GM12878 (cell line): Measurements from ENCODE around the gene PTEN. TPM values are rescaled to one million over a fixed set of nuclear protein-coding genes. Genes with fewer than 3 reads are reported as not detected.

Source experiments
- ATAC-seq: fragments of 200-7000 bp; cut with Tn5 transposase; 3 replicates; pipeline ENCODE4 v1.9.1; 2020; ENCODE audit warnings: mild to moderate bottlenecking, moderate library complexity
- BruUV-seq: library from RNA; stranded (reverse); fragments of 400-500 nt; replicated peaks from 2 replicates; lab custom pipeline; 2021; lab: Mats Ljungman, UMichigan
- CTCF ChIA-PET: fragments of 300-600 bp; sonication (Branson Sonifier 250); formaldehyde crosslinking; extraction: SDS; loops from one replicate; lab custom pipeline; 2021; ENCODE audit warnings: inconsistent platforms; lab: Yijun Ruan, JAX
- POLR2A ChIA-PET: fragments of 350-600 bp; formaldehyde crosslinking; extraction: SDS; loops from one replicate; lab custom pipeline; 2021; ENCODE audit warnings: inconsistent platforms; lab: Charles Lee
- RAD21 ChIA-PET: fragments of 300-600 bp; sonication (Branson Sonifier 250); formaldehyde crosslinking; loops from one replicate; lab custom pipeline; 2023; ENCODE audit warnings: antibody characterized with exemption; ENCODE audit not compliant: unreplicated experiment; lab: Charles Lee
- SMC1A ChIA-PET: fragments of 300-600 bp; sonication (Branson Sonifier 250); formaldehyde crosslinking; loops from one replicate; lab custom pipeline; 2023; ENCODE audit not compliant: unreplicated experiment, uncharacterized antibody; lab: Charles Lee
- DNase-seq: peaks from one replicate; pipeline ENCODE4 v3.0.0-alpha.2; 2011; ENCODE audit warnings: low read depth, low spot score
- FAIRE-seq: peaks from 3 replicates; lab custom pipeline; 2011; peaks lifted over from hg19 to GRCh38; lab: Jason Lieb, UNC
- H2AFZ ChIP-seq: 2 replicates; pipeline ENCODE4 v1.6.0; 2011; ENCODE audit warnings: low read depth, low read length, control low read depth; ENCODE audit not compliant: control insufficient read depth
- H3K27ac ChIP-seq: 2 replicates; pipeline ENCODE4 v1.5.1; 2011; ENCODE audit warnings: control low read depth; ENCODE audit not compliant: control insufficient read depth, insufficient read depth
- H3K27me3 ChIP-seq, 2 experiments: replicated peaks in 1 of 2; 2 replicates each; pipeline versions ENCODE4 v1.6.0 to v1.6.1; 2011; ENCODE audit warnings: low read length in 1 of 2; ENCODE audit not compliant: control insufficient read depth in 2 of 2, insufficient read depth in 2 of 2
- H3K36me3 ChIP-seq, 2 experiments: 2 replicates each; pipeline ENCODE4 v1.5.1; 2011; ENCODE audit warnings: low read length in 1 of 2; ENCODE audit not compliant: control insufficient read depth in 2 of 2, insufficient read depth in 2 of 2
- H3K4me1 ChIP-seq: 2 replicates; pipeline ENCODE4 v1.6.1; 2011; ENCODE audit warnings: mild to moderate bottlenecking, low read length, moderate library complexity, mixed read lengths; ENCODE audit not compliant: control insufficient read depth, insufficient read depth
- H3K4me2 ChIP-seq: 2 replicates; pipeline ENCODE4 v1.6.0; 2011; ENCODE audit warnings: control low read depth; ENCODE audit not compliant: control insufficient read depth, insufficient read depth
- H3K4me3 ChIP-seq: fragments of 200-600 bp; sonication (generic); 2 replicates; pipeline ENCODE4 v1.5.1; 2016
- H3K79me2 ChIP-seq: 2 replicates; pipeline ENCODE4 v1.6.0; 2011; ENCODE audit warnings: low read length; ENCODE audit not compliant: control insufficient read depth, insufficient read depth
- H3K9ac ChIP-seq: 2 replicates; pipeline ENCODE4 v1.8.0; 2011; ENCODE audit warnings: low read length, control low read depth, mixed read lengths; ENCODE audit not compliant: control insufficient read depth, insufficient read depth
- H3K9me3 ChIP-seq: replicated peaks from 3 replicates; pipeline ENCODE4 v1.5.1; 2011; ENCODE audit warnings: mild to moderate bottlenecking, low read length; ENCODE audit not compliant: control insufficient read depth, insufficient read depth
- H4K20me1 ChIP-seq: 2 replicates; pipeline ENCODE4 v1.6.0; 2011; ENCODE audit not compliant: control insufficient read depth, insufficient read depth
- ASH2L ChIP-seq: fragments of 300-600, 200-600 bp; sonication (generic); IDR thresholded peaks from 2 replicates; pipeline ENCODE4 v1.6.1; 2017; ENCODE audit warnings: low read depth, mild to moderate bottlenecking, borderline replicate concordance
- CBX5 ChIP-seq: sonication (generic); IDR thresholded peaks from 2 replicates; pipeline ENCODE4 v1.6.1; 2016; ENCODE audit warnings: low read depth, moderate library complexity, mild to moderate bottlenecking, inconsistent platforms
- CEBPB ChIP-seq, 2 experiments: fragments of 150-350 bp in 1 of 2; IDR thresholded peaks; 2 replicates each; pipeline ENCODE4 v1.6.1; 2012 to 2014; ENCODE audit warnings: low read depth in 2 of 2, low read length in 2 of 2, borderline replicate concordance in 1 of 2, inconsistent platforms in 1 of 2
- ETV6 ChIP-seq, 2 experiments: fragments of 450-650 bp in 1 of 2; IDR thresholded peaks in 1 of 2; conservative IDR thresholded peaks in 1 of 2; 2 replicates each; pipeline ENCODE4 v1.6.1; 2014; ENCODE audit warnings: antibody characterized with exemption in 1 of 2, borderline replicate concordance in 1 of 2, low read depth in 1 of 2, mild to moderate bottlenecking in 1 of 2, moderate library complexity in 1 of 2
- MYB ChIP-seq: fragments of 150-350 bp; IDR thresholded peaks from 2 replicates; pipeline ENCODE4 v1.6.1; 2014; ENCODE audit warnings: mild to moderate bottlenecking, low read depth, low read length, borderline replicate concordance
- RAD21 ChIP-seq: IDR thresholded peaks from 2 replicates; pipeline ENCODE4 v1.6.1; 2011; ENCODE audit warnings: mild to moderate bottlenecking, low read depth, low read length, moderate library complexity; ENCODE audit not compliant: insufficient read depth
- RBBP5 ChIP-seq: fragments of 200-600 bp; sonication (generic); conservative IDR thresholded peaks from 2 replicates; pipeline ENCODE4 v1.6.1; 2016
- RELA ChIP-seq: fragments of 450-650 bp; IDR thresholded peaks from 2 replicates; pipeline ENCODE4 v1.8.0; 2014; ENCODE audit warnings: borderline replicate concordance; ENCODE audit not compliant: partially characterized antibody
- SPI1 ChIP-seq: IDR thresholded peaks from 2 replicates; pipeline ENCODE4 v1.6.1; 2011; ENCODE audit warnings: low read depth, mild to moderate bottlenecking, low read length, moderate library complexity, borderline replicate concordance; ENCODE audit not compliant: insufficient read depth
- TCF12 ChIP-seq: IDR thresholded peaks from 2 replicates; pipeline ENCODE4 v1.6.1; 2011; ENCODE audit warnings: low read depth, mild to moderate bottlenecking, low read length
- TCF7 ChIP-seq: IDR thresholded peaks from 2 replicates; pipeline ENCODE4 v1.6.1; 2014; ENCODE audit warnings: antibody characterized with exemption, borderline replicate concordance
- WGBS: methylation state at CpG from one replicate; pipeline ENCODE4 v1.1.6; 2016; ENCODE audit warnings: low lambda C conversion rate; ENCODE audit not compliant: insufficient replicate concordance, insufficient coverage; ENCODE audit errors: missing lambda C conversion rate; 5-methylcytosine and 5-hydroxymethylcytosine counted together
- in situ Hi-C: fragments of 300-500 bp; cut with MboI; formaldehyde crosslinking; loops from 9 replicates; pipeline ENCODE4 v1.14.3; 2018; ENCODE audit warnings: mixed read lengths
- intact Hi-C: fragments of 100-400 bp; cut with micrococcal nuclease; formaldehyde crosslinking; loops from one replicate; pipeline ENCODE4 v1.14.2; 2022; ENCODE audit not compliant: unreplicated experiment
- polyA plus RNA-seq, 11 experiments: library from polyadenylated mRNA; depleted of rRNA in 4 of 11; unstranded in 6 of 11; stranded (reverse) in 5 of 11; fragments of >200 nt; fragmentation: Nextera tagmentation in 4 of 11; fragmentation: Illumina TruSeq in 1 of 11; extraction: Ambion mirVana in 4 of 11; extraction: Trizol in 1 of 11; gene quantifications; 1 replicate in 1 of 11; 2 replicates in 10 of 11; pipeline versions ENCODE4 v1.2.1 to v1.2.3, GENCODE V29; 2011 to 2016; ENCODE audit warnings: inconsistent platforms in 2 of 11, missing spikeins in 2 of 11, low read depth in 1 of 11
- total RNA-seq, 4 experiments: library from RNA; depleted of rRNA in 3 of 4; stranded (reverse); fragments of >200 nt in 3 of 4; fragmentation: Illumina TruSeq in 1 of 4; extraction: Trizol in 1 of 4; gene quantifications; 2 replicates each; pipeline versions ENCODE4 v1.2.1 to v1.2.3, GENCODE V29; 2013 to 2021
- TF ChIP-seq, protein P1 (sequence below): fragments of 450-650 bp; IDR thresholded peaks from 2 replicates; pipeline ENCODE4 v1.6.1; 2014; ENCODE audit warnings: mild to moderate bottlenecking
- TF ChIP-seq, protein P2 (sequence below): fragments of 450-650 bp; IDR thresholded peaks from 2 replicates; pipeline ENCODE4 v1.6.1; 2017; ENCODE audit warnings: mild to moderate bottlenecking, moderate library complexity
- TF ChIP-seq, protein P3 (sequence below): IDR thresholded peaks from 2 replicates; pipeline ENCODE4 v1.6.1; 2012; ENCODE audit warnings: low read depth, low read length, improper control_type of control experiment
- TF ChIP-seq, protein P4 (sequence below): fragments of 450-650 bp; formaldehyde crosslinking; IDR thresholded peaks from 2 replicates; pipeline ENCODE4 v1.4.0; 2020; ENCODE audit warnings: mild to moderate bottlenecking, moderate library complexity

PTEN gene
- total and polyA plus RNA-seq, 10 of the 15 experiments (the other 5 are each of a cell fraction or from before 2014, with no cell fraction given), result 26.1 to 175 (median 58.1) TPM

DNA sequence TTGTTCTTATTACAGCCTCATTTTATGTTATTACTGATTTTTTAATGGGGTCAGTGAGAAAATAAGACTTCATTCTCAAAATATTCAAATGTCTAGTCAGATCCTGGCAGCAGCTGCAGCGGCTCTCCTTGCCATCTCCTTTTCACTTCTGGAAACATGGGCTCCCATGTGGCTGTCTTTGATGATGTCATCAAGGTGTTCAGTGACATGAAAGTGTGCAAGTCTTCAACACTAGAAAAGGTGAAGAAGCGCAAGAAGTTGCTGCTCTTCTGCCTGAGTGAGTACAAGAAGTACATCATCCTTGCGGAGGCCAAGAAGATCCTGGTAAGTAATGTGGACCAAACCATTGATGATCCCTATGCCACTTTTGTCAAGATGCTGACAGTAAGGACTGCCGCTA lies 19.7 kb upstream of the PTEN start:
- Histone ChIP-seq H3K4me1 (peaks cover 3% of the 10 kb centered on the region), H3K4me3 (no peak overlapping the region), H4K20me1 (no peaks in the 10 kb centered on the region), H3K9ac (no peak overlapping the region), H3K79me2 (no peaks in the 10 kb centered on the region), H3K36me3 (no peaks in the 10 kb centered on the region), H3K27ac (no peak overlapping the region), H3K9me3 (no peaks in the 10 kb centered on the region; the same call in 2 of the 3 replicates), H3K4me2 (no peak overlapping the region), H2AFZ (no peak overlapping the region), H3K27me3 (no peaks in the 10 kb centered on the region)
- FAIRE-seq, result no peak
- intact Hi-C loops (no loop called here), in situ Hi-C loops (no loop called here)
- BruUV-seq, result no TSS peak
- DNase-seq, result no peak
- ChIA-PET CTCF (interaction anchor here (1.4 kb wide), 1 partner anchor 8 kb away, joined by 5 read pairs; no protein-coding TSS in a partner anchor), POLR2A (no interaction called here), RAD21 (interaction anchor here (1.0 kb wide), 1 partner anchor 16 kb away, joined by 3 read pairs; no protein-coding TSS in a partner anchor), SMC1A (no interaction called here)
- 96% methylated on average over 4 of the region's 4 CpGs for WGBS
- no peak for ATAC-seq
- TF ChIP-seq, protein P1, sequence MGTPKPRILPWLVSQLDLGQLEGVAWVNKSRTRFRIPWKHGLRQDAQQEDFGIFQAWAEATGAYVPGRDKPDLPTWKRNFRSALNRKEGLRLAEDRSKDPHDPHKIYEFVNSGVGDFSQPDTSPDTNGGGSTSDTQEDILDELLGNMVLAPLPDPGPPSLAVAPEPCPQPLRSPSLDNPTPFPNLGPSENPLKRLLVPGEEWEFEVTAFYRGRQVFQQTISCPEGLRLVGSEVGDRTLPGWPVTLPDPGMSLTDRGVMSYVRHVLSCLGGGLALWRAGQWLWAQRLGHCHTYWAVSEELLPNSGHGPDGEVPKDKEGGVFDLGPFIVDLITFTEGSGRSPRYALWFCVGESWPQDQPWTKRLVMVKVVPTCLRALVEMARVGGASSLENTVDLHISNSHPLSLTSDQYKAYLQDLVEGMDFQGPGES, result no peak
- TF ChIP-seq MYB (no peak), ASH2L (no peak), TCF12 (no peak), RBBP5 (no peak), SPI1 (no peak), ETV6 (conservative IDR thresholded peaks at IDR 0.05 in 1 of 2, IDR thresholded peaks at IDR 0.05 in 1 of 2; ENCODE audit: borderline replicate concordance in 1 of 2, low read depth in 1 of 2) (no peak), RAD21 (no peak), RELA (no peak), CEBPB (IDR thresholded peaks at IDR 0.05; ENCODE audit: borderline replicate concordance in 1 of 2, low read depth in 2 of 2, low read length in 2 of 2) (no peak), CBX5 (no peak), TCF7 (no peak)
- TF ChIP-seq, protein P2, sequence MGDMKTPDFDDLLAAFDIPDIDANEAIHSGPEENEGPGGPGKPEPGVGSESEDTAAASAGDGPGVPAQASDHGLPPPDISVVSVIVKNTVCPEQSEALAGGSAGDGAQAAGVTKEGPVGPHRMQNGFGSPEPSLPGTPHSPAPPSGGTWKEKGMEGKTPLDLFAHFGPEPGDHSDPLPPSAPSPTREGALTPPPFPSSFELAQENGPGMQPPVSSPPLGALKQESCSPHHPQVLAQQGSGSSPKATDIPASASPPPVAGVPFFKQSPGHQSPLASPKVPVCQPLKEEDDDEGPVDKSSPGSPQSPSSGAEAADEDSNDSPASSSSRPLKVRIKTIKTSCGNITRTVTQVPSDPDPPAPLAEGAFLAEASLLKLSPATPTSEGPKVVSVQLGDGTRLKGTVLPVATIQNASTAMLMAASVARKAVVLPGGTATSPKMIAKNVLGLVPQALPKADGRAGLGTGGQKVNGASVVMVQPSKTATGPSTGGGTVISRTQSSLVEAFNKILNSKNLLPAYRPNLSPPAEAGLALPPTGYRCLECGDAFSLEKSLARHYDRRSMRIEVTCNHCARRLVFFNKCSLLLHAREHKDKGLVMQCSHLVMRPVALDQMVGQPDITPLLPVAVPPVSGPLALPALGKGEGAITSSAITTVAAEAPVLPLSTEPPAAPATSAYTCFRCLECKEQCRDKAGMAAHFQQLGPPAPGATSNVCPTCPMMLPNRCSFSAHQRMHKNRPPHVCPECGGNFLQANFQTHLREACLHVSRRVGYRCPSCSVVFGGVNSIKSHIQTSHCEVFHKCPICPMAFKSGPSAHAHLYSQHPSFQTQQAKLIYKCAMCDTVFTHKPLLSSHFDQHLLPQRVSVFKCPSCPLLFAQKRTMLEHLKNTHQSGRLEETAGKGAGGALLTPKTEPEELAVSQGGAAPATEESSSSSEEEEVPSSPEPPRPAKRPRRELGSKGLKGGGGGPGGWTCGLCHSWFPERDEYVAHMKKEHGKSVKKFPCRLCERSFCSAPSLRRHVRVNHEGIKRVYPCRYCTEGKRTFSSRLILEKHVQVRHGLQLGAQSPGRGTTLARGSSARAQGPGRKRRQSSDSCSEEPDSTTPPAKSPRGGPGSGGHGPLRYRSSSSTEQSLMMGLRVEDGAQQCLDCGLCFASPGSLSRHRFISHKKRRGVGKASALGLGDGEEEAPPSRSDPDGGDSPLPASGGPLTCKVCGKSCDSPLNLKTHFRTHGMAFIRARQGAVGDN, result no peak
- TF ChIP-seq, protein P3, sequence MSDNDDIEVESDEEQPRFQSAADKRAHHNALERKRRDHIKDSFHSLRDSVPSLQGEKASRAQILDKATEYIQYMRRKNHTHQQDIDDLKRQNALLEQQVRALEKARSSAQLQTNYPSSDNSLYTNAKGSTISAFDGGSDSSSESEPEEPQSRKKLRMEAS, result no peak
- TF ChIP-seq, protein P4, sequence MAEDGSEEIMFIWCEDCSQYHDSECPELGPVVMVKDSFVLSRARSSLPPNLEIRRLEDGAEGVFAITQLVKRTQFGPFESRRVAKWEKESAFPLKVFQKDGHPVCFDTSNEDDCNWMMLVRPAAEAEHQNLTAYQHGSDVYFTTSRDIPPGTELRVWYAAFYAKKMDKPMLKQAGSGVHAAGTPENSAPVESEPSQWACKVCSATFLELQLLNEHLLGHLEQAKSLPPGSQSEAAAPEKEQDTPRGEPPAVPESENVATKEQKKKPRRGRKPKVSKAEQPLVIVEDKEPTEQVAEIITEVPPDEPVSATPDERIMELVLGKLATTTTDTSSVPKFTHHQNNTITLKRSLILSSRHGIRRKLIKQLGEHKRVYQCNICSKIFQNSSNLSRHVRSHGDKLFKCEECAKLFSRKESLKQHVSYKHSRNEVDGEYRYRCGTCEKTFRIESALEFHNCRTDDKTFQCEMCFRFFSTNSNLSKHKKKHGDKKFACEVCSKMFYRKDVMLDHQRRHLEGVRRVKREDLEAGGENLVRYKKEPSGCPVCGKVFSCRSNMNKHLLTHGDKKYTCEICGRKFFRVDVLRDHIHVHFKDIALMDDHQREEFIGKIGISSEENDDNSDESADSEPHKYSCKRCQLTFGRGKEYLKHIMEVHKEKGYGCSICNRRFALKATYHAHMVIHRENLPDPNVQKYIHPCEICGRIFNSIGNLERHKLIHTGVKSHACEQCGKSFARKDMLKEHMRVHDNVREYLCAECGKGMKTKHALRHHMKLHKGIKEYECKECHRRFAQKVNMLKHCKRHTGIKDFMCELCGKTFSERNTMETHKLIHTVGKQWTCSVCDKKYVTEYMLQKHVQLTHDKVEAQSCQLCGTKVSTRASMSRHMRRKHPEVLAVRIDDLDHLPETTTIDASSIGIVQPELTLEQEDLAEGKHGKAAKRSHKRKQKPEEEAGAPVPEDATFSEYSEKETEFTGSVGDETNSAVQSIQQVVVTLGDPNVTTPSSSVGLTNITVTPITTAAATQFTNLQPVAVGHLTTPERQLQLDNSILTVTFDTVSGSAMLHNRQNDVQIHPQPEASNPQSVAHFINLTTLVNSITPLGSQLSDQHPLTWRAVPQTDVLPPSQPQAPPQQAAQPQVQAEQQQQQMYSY (CRISPR knock-in tag), result no peak
